HG03159 (cell line): ENCODE data around the gene KCNAB1.

Source experiments
- ATAC-seq: cut with Tn5 transposase; IDR thresholded peaks from one replicate; pipeline ENCODE4 v1.9.1; 2021; ENCODE audit warnings: mild to moderate bottlenecking, moderate library complexity; ENCODE audit not compliant: unreplicated experiment

KCNAB1 gene

DNA sequence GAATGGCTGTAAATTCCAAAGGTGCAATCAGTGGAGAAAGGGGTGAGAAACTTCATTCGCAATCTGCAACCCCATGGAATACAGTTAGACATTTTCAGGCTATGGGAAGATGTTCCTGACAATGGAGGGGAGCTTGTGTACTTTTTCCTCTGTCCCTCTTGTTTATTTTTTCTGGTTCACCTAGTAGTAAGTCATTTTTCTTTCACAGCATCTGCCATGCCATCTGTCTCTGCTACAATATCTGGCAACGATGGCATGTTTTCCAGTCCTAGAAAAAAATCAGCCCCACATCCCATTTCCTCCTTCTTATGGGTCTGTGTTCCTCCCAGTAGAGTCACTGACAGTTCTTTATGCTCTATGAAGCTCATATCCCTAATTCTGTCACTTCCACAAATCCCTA lies 358.5 kb downstream of the KCNAB1 start:
- ATAC-seq = no peak

DNA sequence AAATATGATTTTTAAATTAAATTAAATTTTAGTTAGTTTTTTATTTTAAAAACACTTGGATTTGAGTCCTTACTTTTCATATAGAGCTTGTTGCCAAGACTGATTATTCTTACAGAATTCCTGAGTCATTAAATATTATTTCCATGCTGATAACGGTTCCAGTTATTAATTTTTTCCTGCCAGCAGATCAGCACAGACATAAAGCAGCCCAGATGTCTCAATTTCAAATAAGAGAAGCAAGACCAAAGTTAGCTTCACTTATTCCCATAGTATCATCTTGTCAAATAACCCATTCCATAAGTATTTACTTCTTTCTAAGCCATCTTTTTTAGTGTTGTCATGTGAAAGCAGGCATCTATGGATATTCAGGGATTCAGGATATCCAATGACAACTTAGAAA lies 359.2 kb downstream of the KCNAB1 start:
- ATAC-seq = no peak

DNA sequence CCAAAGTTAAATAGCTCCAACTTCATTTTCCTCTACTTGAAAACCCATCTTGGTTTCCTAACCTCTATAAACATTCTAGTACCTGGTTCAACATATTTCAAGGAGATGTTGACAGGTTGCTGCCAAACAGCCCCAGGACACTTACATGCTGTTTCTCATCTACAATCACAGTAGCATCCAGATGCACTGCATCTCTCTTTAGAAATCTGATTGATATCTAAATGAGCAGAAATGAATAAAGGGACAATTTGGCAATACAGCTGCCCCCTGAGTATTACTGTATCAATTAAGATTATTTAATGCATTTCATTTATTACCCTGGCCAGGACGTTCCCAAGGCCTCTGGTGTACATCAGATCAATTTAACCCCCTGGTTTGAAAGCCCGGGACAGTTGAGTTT lies 360.6 kb downstream of the KCNAB1 start:
- ATAC-seq = no peak

DNA sequence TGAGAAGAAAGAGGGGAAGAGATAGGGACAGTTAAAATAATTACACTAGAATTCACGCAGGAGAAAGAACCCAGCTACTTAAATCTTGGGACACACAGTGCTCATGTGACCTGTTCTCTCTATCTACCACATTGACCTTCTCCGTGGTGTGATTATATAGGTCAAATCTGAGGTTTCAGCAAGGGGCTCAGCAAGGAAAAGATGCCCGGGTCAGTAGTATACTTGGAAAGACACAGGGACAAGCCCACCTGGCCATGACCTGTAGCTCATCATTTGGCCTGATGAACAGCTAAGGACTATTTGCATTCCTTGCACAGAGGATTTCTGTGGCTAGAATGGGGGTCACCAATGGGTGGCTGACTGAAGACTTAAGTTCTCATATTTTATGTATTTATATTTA lies 362.6 kb downstream of the KCNAB1 start:
- no peak for ATAC-seq

DNA sequence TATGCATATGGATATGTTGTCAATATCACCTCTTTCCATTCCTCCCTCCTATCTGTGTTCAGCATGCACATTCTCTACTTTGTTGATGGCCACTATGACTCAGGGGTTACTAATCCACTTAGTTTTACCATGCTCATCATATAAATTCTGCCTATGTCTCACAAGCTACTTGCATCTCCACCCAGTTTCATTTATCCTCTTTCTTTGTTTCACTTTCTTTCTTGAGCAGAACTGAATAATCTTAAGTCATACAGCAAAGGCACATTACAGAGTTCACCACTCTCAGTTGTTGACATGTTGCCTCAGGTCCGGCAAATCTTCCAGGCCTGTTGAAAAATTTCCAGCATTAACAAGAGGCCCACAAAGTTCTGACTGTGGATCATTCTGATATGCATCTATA lies 363.0 kb downstream of the KCNAB1 start:
- ATAC-seq = peak; percentile 89

DNA sequence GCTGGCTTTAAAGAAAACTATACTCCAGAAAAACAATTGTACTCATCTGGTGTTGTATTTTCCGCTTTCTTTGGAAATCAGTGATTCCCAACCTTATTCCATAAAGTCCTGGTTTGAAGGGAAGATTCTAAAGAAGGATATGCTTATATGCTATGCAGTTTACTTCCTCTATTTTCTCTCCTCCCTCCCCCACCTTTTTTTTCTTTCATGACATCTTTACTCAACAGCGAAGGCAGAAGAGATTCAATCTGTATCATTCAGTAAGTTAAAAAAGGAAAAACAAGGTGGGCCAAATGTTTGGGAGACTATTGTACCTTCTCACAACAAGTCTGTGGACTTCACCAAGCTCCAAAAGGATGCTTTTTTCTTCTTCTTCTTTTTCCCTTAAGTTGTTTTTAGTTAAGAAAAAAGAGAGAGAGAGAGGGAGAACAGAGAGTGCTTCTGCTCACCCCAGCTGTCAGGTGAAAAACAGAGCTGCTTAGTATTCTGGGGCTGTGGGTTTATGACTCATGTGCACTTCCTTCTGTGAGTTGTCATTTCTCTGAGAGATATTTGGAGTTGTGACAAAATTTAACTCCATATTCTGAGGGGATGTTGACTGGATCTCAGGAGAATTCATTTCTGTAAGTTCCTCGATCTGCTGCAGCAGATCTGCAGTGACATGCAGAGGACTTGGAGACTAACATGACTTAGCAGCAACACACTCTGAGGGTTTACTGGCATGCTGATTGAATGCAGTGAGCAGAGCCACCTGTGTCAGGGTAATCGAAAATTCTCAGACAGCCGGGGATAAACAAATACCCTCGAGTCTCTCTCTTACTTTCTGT lies 363.8 kb downstream of the KCNAB1 start:
- peak; percentile 82 for ATAC-seq

DNA sequence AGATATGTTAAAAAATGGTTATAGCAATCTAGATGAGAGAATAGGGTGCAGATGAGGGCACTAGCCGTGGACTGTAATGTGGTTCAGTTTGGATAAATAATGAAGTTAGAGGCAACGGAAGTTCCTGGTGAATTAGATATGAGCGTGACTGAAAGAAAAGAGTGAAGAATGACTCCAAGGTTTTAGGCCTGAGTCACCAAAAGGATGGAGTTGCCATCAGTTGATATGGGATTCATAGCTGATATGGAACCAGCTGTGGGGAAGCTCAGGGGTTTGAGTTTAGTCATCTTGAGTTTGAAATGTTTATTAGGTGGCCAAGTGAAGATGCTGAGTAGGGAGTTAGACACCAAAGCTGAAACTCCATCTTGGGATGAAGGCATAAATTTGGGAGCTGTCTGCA lies 368.4 kb downstream of the KCNAB1 start:
- no peak for ATAC-seq

DNA sequence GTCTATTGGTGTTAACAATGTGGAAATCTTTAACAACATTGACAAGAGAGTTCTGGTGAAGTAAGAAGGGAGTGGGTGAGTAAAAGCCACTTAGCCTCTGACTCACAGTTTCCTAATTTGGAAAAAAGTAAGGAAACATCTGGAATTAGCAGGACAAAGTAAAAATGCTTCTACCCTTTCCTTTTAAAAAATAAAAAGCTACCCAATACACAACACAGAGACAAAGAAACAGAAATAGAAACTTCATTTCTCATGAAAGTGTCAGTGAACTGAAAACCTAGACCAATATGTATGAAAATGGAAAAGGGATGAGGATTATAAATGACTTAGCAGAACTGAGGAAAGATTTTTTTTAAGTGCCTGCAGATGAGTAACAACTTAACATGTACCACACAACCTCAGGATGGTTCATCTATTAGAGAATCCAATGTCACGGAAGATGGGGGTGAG lies 369.1 kb downstream of the KCNAB1 start:
- no peak for ATAC-seq

DNA sequence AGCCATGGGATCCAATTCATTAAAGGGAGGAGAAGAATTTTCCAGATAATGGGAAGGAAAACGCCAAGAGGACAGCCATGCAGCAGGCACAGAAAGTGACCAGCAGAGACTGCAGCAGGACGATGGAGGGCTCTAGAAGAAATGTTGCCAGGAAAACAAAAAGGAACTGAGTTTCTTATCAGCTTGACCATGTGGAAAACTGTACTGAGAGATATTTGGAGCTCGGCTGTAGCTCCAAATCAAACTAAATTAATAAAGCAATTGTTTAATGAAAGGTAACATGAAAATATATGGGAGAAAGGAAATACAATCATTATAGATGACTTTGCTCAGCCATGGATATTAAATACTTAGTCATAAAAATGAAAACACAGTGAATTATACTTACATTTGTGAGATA lies 370.8 kb downstream of the KCNAB1 start:
- no peak for ATAC-seq

DNA sequence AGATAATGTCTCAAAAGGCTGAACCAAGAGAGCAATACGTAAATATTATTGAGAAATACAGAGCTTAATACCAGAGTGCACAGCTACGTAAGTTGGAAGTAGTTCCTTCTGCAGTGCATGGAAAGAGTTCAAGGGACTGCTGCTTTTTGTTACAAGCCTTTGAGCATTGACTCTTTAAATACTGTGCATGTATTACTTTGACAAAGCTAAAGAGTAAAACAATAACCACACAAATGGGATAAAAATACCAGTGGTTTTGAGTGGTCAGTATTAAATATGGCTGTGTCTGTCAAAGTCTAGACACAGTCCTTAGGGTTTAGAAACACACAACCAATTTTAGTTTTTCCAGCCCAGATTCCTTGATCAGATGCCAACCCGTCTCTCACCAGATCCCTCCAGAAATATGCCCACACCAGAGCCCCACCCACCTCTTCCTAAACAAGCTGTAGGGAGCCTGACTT lies 372.5 kb downstream of the KCNAB1 start:
- ATAC-seq = no peak

DNA sequence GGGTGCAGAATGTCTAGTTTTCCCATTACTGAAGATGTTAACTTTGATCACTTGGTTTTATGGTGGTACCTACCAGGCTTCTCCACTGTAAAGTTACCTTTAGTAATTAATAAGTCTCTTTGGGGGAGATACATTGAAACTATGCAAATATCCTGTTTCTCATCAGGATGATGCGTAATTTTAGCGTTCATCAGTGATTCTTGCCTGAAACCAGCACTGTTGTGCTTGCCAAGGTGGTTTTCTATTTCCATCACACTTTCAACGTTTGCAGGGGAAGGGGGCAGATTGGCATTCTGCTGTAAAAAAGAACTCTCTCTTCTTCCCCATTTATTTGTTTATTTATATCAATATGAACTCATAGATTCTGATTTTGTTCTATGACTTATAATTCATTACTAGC lies 373.5 kb downstream of the KCNAB1 start:
- ATAC-seq = peak; percentile 48

DNA sequence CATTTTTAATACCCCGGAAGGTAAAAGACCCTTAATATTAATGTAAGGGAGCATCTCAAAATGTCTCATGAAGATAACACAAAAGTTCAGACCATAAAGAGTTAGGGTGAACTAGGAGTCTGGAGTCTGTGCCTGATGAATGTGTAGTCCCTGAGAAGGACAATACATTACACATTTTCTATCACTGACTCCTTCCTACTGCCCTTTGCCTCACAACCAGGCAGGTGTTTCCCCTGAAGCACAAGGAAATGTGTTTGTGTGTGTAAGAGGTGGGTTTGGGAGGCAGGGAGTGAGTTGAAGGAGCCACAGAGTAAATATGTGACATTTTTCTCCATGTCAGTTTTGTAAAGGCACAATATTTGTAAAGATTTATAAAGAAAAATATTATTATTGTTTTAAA lies 375.4 kb downstream of the KCNAB1 start:
- no peak for ATAC-seq

DNA sequence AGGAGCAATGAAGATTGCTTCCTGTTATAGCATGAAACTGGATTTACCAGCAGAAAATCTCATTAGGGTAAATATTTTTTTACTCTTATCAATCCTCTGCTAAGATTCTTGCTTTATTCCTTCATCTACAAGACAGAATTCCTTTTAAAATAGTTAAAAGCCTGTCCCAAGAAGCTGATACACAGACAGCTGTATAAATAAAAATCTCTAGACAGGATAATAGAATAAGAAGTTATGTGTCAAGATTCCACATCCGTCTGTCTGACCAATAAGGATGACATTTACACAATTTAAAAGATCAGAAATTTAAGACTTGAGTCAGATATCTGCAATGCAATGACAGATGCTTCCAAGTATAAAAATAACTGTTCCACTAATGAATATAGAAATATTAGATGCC lies 376.9 kb downstream of the KCNAB1 start:
- ATAC-seq = no peak

DNA sequence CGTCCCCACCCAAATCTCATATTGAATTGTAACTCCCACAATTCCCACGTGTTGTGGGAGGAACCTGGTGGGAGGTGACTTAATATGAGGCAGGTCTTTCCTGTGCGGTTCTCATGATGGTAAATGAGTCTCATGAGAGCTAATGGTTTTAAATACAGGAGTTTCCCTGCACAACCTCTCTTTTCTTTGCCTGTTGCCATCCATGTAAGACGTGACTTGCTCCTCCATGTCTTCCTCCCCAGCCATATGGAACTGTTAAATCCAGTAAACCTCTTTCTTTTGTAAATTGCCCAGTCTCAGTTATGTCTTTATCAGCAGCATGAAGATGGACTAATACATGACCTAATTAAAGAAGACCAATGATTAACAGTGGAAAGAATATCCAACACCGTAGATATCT lies 377.9 kb downstream of the KCNAB1 start:
- no peak for ATAC-seq

DNA sequence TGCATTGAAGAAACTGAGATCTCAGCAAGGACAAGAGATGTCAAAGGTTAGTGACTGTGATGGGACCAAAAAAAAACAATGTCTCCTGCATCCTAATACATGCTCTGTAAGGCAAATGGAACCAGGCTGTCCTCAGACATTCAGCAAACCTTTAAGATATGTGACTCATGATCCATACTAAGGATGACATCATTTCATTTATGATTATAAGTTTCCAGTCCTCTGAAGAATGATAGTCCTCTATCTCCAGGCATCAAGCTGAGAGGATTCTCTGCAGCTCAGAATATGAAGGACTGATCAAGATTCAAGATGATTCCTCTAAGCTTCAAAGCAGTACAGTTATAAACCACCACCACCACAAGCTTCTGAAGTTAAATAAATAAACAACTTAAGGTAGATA lies 386.9 kb downstream of the KCNAB1 start:
- ATAC-seq = no peak

DNA sequence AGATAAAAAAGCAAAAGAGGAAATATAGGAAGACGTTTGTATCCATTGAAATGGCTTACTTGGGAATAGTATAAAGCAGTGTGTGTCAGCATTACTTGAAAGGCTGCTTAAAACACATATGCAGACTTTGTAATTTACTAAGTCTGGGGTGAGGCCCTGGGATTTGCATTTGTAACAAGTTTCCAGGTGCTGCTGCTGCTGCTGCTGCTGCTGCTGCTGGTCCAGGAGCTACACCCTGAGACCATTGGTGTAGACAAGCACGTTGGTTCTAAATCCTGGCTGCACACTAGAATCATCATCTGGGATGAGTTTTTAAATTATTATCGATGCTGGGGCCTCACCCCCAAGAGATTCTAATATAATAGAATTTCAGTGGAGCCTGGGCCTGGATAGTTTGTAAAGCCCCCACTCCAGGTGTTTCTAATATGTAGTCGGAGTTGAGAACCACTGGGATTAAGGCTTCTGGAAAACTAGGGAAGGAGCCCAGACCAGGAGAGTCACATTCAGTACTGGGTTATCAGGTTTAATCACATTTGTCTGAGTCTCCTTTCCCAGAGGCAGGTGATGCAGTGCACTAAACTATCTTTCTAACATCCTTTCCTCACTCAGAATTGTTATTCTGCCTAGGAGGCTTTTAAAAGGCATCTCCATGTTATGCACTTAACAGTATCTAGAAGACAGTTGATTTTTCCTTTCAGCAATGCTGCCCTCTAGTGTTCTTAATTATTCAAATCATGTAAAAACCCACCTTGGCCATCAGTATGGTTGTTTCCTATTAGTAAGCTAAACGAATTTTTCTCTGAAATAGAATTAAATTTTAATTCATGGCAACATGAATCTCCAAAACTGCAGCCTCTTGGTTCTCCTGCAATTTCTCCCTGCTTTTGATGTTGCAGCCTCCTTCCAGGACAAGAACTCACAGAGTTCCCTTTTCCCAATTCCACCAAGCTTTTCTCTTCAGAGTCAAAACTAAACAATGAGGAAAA lies 389.1 kb downstream of the KCNAB1 start:
- peak; percentile 82 for ATAC-seq

DNA sequence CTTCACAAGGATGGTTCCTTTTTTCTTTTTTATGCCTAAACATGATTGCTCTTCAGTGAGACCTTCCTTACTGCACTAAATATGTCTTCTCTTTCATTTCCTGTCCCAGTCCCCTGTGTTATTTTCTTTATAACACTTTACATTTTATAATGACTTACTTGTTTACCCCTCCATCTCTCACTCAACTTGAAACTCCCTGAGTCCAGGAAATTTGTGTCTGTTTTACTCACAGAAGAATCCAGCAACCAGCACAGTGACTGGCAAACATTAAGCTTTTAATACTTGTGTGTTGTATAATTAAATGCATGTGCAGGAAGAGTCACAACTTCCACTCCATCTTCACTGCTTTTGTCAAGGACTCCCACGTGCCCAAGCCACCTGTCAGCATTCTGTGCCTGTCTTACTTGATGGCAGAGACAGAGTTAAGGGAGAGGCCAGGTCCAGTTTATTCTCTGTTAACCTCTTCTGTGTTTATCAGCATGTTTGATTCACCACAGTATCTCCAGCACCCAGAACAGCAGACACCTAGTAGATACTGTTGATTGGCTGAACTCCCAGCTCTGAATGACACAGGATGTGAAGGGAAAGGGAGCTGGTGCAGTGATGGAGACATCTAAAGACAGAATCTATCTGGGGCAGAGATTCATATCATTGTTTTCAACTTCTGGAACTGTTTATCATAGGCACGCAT lies 391.8 kb downstream of the KCNAB1 start:
- ATAC-seq = no peak

DNA sequence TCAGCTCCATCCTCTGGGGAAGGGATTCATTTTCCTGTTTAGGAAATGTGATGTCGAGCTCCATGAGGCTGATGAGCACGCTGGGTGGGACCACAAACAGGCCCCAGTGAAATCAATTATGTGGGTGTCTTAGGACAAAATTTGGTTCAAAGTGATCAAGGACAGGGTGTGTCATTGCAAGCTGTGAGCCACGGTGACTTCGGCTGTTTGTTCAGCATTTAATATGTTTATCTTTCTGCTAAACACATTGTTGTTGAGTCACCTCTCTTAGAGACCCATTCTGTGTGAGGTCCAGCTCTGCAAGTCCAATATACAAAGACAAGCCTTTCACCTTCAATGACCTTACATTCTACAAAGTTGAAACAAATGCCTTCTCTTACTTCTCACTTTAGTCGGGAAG lies 393.2 kb downstream of the KCNAB1 start:
- ATAC-seq = no peak

DNA sequence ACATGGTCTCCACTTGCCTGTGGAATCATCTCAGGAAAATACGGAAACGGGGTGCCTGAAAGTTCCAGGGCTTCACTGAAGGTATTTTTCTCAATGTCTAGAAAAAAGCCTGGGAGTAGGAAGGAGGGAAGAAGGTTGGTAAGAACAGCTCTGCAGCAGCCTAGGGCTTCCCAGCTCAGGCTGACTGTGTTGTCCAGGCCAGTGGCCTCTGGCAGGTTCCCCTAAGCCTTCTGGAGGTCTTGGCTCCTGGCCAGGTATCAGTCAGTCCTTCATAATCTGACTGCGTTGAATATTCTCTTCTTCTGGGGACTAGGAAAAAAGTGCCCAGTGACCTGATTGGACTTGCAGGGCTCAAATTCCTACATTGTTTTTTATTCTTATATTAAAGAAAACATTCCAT lies 395.9 kb downstream of the KCNAB1 start:
- no peak for ATAC-seq

DNA sequence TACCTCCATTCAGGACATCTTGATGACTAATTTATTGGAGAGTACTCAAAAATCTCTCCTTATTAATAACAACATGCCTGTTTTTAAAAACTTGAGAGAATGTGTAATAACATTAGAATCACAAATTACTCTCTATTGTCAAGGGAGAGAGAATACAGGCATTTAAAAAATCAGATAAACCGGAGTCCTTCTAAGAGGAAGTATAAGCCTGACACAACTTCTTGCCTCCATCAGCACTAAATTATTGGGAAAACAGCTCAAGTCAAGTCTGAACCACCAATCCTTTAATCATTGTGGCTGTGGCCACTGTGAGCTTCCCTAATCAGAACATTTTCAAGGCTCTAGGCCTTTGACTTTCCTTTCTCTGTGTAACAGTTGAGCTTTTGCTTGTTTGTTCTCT lies 396.6 kb downstream of the KCNAB1 start:
- no peak for ATAC-seq

DNA sequence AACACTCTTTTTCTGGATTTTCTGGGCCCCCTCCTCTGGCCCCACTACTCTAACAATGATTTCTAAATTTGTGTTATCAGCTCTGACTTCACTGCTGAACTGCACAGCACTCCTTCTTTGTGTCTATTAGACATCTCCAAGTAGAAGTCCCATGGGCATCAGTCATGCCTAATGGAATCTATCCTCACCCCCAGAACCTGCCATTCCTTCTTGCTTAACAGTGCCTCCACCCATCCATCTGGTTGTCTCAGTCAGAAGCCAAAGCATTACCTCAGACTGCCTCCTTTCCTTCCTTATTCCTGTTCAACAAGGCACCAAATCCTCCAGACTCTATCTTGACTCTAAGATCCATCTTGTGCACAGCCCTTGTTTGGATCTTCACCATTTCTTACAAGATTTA lies 398.3 kb downstream of the KCNAB1 start:
- ATAC-seq = no peak
